Midbrain (tissue), 1 donor: ENCODE results near the gene LPIN1.

Experiments used
- DNase-seq: peaks from one replicate; lab custom pipeline; 2025; lab: John Stamatoyannopoulos, UW

LPIN1 gene

DNA sequence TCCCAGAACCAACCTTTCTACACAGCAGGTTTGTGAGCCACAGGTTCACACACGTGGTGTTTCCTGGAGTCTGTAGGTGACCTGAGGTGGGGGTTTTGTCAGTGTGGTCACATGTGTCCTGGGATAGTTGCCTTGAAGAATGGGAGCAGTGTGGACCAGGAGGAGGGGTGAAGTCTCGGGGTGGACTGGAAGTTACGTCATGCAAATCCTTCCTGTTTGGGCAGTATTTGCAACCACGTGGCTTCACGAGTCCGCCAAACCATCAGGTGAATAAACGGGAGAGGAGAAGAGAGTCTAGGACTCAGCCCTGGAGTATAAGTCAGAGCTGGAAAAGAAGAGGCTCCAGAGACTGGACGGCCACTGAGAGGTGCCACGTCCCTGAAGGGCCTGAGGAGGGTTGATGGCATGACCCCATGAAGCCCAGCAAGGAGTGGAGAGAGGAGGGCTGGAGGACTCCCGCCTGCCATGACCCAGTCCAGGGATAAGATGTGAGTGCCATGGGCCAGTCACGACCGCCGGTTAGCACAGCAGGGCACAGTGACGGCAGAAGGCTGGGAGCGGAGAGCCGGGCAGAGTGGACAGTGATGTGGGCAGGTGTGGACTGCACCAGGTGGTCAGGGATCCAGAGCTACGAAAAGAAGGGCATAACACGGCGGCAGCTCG lies 16.5 kb downstream of the LPIN1 start:
- DNase-seq: no peak

DNA sequence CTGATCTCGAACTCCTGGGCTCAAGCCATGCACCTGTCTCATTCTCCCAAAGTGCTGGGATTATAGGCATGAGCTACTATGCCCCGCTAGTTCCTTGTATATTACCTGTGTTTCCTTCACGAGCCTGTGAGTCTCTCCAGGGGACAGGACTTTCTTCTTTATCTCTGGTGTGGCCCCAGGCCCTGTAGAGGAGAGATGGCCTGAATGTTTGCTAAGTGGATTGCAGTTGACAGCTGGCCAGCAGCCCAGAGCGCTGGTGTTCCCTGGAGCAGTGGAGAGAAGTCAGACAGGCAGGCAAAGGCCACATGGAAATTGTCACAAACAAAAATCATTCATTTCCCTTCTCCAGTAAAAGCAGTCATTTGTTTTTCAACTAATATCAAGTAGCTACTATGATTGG lies 17.9 kb downstream of the LPIN1 start:
- no peak for DNase-seq

DNA sequence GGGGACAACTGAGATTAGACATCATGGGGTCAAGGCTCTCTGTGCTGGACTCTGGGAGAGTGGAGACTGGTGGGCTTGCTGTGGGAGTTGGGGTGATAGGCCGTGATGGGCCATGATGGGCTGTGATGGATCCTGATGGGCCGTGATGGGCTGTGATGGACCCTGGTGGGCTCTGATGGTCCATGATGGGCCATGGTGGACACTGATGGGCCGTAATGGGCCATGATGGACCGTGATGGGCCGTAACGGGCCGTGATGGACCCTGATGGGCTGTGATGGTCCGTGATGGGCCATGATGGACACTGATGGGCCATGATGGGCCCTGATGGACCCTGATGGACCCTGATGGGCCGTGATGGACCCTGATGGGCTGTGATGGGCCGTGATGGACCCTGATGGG lies 18.5 kb downstream of the LPIN1 start:
- no peak for DNase-seq

DNA sequence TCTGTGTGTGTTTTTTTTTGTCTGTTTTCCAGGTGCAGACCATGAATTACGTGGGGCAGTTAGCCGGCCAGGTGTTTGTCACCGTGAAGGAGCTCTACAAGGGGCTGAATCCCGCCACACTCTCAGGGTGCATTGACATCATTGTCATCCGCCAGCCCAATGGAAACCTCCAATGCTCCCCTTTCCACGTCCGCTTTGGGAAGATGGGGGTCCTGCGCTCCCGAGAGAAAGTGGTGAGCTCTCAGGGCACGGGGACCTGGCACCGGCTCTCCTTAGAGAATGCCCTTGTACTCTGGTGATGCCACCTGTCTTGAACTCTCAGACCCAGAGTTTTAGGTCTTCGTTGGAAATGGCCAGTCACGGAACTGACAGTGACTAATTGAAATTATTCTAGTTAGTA lies 19.1 kb downstream of the LPIN1 start:
- DNase-seq: no peak

DNA sequence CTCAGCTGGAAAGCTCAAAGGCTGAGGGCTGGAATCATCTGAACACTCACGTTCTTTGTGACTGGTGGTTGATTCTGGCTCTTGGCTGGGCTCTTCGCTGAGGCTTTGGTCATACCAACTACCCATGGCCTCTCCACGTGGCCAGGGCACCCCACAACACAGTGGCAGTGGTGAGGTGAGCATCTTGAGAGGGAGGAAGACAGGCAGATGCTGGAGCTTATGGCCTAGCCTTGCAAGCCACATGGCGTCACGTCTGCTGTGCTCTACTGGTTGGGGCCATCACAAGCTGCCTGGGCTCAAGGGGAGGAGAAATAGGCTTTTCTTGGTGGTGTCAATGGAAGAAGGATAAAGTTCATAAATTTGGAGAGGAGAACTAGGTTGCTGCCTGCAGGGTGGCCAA lies 19.6 kb downstream of the LPIN1 start:
- DNase-seq: no peak

DNA sequence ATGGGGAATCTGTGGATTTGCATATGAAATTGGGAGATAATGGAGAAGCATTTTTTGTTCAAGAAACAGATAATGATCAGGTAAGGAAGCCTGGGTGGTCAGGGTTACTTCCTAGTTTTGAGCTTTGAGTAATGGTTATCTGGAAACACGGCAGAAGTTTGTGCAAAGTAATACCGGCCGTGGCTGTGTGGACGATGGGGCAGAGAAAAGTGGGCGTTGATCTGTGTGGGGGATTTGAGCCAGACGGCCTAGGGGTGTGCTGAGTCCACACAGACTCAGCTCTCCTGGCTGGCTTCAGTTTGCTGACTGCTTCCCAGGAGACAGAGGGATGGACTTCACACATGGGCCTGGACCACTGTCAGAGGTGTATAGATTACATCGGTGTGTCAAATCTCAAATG lies 21.3 kb downstream of the LPIN1 start:
- no peak for DNase-seq

DNA sequence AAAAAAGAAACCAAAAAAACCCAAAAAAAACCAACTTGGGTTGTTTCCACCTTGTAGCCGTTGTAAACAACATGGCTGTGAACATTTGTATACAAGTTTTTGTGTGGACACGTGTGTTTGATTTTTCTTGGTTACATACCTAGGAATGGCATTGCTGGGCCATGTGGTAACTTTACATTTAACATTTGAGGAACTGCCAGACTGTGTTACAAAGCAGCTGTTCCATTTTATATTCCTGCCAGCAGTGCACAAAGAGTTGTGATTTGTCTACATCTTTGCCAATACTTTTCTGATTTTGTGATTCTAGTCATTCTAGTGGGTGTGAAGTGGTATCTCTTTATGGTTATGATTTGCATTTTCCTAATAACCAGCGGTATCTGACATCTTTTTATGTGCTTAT lies 22.5 kb downstream of the LPIN1 start:
- no peak for DNase-seq

DNA sequence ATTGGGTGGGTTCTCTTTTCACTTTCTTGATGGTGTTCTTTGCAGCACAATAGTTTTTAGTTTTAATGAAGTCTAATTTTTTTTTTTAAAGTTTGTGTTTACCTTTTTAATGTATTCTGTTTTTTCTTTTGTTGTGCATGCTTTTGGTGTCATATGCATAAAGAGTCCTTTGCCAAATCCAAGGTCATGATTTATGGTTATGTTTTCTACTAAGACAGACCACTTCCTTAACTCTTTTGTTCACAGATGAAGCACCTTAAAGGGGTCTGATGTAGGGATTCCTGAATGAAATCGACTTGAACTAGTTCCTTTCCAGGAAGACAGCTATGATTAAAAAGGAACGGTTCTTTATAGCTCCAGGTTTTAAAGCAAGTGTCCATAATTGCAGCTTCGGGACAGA lies 23.1 kb downstream of the LPIN1 start:
- DNase-seq: no peak

DNA sequence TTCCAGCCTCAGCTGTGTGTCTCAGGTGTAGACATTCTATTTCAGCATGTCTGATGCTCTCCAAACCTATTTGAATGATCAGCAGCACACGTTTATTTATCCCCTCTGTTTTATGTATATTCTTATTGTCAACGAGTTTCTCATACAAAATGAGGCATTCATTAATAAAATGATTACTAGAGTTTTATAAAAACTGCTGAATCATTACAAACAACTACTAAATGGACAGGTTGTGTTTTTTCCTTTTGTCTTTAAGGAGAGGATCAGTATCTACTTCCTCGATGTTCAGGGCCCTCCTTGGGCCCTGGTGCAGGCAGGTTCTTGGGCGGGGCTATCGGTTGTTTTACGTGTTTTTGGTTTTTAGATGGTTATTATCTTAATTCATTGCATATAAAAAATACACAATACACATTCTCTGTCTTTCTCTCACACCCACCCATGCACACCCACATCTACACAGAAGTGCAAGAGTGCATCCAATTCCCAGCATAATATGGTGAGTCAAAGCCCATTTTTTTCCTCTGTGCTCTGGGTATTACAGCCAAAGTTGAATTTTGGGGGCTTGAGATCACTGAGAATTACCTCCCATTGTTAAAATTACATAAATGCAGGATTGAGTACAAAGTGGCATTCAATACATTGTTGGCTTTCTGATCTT lies 24.2 kb downstream of the LPIN1 start:
- no peak for DNase-seq

DNA sequence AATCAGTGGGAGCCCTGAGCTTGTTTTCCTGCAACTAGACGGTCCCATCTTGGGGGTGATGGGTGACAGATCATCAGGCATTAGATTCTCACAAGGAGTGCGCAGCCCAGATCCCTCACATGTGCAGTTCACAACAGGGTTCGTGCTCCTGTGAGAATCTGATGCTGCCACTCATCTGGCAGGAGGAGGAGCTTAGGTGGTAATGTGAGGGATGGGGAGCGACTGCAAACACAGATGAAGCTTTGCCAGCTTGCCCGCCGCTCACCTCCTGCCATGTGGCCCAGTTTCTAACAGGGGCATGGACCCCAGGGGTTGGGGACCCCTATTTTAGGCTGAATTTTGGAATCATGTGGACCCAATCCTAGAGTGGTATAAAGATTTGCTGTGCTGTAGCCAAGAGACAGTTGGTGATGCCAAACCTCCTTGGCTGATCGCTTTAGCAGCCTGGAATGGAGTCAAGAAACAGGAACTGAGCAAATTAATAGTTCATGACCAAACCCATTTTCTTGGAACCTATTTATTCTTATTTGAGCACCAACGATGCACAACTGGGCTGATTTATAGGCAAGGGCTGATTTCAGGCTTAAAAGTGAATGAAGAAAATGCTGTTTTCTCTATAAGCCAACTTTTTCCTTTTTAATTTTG lies 25.7 kb downstream of the LPIN1 start:
- DNase-seq: peak; percentile 8

DNA sequence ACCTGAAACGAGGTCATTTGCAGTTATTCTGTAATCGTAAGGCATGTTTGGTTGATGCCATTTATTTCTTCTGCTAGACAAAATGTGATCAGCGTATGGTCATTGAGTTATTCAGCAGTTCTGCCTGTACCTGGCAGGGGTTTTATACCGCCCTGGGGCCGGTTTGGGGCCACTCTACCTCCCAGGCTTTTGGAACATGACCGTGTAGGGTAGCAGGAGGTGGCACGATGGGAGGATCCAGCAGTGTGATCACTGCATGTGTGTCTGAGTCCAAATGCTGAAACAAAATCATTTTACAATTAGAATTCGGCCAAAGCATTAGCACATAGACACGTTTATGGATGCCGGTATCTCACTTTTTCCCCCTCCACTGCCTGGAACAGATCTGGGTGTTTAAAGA lies 26.7 kb downstream of the LPIN1 start:
- DNase-seq: no peak

DNA sequence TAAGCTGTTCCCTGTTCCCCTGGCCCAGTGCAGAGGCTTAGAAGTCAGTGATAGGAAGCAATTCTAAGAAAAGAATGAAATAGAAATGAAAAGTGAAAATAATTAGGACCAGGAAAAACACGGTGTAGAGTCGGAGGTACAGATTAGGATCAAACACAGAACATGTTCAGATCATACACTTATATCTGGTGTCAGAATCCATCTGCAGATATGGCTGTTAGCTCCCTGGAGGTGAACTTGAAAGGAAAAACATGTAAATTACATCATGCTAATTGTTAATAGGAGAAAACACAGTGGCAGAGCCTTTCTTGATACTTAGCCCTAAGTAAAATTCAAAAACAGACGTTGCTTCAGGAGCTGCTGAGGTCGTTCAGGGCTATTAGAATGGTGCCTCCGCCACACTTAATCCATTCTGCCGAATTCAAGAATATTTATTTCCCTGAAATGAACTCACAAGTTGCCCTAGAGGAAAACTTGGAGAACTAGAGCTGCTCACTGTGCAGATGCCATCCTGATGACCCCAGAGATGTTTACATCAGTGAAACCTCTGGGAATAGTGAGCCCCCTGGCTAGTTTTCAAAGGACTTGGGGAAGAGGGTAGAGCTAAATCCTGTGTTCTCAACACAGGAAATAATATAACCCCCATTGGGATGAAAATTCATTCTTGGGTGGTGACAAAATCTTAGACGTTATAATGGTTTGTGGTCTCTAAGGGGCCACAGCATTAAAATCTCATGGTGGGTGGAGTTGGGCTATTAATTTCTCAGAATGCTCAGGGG lies 27.5 kb downstream of the LPIN1 start:
- DNase-seq: no peak

DNA sequence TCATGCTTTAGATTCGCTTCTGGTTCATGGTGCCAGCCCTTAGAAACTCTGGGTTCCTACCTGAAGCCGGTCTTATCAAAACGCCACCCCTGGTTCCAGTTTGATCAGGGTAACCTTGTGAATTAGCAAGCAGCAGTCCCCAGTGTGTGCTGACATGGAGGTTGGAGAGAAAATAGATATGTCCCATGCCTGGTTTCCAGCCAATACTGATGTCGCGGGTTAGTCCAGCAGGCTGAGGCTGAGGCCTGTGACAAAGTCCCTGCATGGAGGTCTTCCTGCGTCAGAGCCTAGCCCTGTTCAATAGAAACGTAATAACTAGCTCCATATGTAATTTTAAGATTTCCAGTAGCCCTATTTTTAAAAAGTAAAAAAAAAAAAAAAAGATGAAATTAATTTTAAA lies 28.2 kb downstream of the LPIN1 start:
- DNase-seq: no peak

DNA sequence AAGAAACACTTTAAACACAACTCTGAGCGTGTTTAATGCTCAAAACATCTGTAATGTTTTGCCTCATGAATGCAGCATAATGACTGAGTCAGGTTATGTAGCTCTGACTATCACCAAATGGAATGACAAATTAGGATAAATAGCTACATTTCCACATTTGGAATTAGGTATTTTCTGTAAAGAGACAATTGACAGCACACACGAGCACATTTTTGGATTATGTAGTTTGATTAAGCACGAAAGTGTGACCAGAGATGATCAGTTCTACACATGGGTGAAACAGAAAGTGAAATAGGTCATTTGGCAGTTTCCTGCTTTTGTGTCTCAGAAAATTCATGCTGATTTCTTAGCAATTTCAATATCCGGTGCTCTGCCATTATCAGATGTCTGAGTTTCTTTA lies 29.0 kb downstream of the LPIN1 start:
- DNase-seq: no peak

DNA sequence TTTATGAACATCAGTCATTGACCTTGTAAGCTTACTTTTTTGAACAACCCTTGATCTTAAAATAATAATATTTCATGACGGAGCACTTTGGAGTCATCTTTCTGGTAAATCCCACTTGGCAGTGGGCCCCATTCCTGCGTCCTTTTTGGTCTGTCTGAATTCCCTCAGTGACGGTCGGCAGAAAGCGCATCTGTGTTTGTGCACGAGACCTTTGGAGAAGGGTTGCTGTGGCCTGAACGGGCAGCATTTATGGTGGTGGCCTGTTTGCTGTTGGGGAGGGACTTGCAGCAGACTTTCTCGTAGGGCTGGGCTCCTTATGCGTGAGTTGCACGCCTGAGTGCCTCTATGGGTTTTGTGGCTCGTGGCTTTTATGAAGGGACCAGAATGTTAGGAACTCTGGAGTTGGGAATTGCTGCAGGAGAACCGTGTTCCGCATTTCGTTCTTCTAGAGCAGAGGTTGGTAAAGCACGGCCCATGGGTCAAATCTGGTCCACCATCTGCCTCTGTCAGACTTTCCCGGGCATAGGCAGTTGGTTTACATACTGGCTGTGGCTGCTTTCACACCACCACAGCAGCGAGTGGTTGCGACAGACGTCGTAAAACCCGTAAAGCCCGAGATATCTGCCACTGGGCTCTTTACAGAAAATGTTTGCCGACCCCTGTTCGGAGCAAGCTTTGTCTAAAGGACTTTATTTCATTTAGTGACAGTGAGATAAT lies 30.8 kb downstream of the LPIN1 start:
- DNase-seq: no peak

DNA sequence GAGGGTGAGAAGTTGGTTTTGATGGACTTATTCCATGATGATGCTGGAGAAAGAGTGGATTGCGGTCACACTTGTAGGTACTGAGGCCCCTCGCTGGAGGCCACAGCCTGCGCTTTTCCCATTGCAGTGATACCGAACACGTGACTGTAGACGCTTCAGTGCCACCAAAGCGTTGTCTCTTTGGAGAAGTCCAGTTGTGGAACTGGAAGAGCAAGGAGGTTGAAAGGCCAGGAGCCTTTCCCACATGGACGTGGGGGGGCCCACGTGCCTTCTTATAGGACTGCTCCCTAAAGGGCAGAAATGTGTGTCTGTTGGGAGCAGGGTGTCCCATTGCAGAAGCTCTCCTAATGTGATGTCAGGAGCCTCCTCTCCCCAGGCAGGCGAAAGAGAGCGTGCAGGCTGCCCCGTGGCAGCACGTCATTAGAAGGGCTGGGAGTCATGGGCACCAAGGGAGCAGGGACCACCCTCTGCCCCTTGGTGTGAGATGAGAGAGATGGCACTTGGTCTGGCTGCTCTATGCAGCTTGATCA lies 31.5 kb downstream of the LPIN1 start:
- DNase-seq: no peak

DNA sequence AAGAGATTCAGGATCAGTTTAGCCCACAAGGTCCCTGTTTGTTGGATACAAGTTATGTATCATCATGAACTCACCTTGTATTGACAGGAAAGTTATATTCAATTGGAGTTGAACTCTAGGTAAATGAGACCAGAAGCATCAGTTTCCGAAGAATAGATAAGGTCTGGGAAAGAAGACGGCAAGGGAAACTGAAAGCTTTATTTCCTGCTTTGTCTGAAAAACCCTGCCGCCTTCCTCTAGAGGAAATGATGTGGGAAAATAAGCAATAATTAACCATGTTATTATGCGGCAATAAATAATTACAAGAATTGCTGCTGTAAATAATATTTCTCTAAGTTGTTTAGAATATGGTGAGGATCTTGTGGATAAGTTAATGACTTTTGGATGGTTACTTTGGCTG lies 32.0 kb downstream of the LPIN1 start:
- DNase-seq: no peak

DNA sequence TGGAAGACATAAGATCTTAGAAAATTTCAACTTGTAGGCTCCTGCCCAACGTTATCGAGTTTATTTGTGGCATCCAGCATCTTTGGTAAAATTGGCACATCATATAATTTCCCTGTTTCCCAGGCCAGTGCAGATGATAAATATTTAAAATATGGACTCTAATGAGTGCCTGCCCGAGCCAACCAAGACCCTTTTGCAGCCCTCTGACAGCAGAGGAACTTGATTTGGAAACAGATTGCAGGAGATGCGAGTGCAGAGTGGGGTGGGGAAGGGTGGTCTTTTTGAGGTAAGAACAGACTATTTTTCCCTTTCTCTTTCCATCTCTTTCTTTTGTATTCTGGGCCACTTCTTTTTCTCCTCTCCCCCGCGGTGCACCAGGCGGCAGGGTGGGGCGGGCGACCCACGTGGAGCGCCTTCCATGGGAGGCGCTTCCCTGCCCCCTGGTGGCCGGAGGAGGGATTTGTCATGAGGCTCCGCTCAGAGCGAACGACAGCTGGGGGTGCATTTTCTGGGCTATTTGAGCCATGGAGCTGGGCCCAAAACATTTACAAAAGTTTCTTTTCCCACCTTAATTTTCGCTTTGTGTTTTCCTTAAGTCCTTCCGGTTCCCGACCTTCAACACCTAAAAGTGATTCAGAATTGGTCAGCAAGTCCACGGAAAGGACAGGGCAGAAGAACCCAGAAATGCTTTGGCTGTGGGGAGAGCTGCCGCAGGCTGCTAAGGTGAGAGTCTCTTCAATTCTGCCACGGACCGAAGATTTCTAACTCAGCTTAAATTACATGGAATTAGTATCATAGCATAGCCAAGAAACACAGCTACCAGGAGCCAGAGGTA lies 32.7 kb downstream of the LPIN1 start:
- peak; percentile 86 for DNase-seq

DNA sequence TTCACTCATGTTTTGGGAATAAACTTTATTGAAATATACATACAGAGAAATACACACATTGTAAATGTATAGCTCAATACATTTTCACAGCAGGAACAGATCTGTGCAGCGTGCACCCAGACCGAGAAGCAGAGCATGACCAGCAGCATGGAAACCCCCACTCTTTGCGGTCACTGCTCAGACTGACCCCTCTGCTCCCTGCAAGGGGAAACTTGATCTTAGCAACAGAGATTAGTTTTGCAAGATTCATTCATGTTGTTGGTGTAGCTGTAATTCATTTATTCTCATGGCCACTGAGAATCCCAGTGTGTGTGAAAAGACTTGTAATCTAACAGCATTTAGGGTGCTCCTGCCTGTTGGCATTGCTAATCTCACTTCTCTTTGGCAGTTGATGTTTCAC lies 35.2 kb downstream of the LPIN1 start:
- DNase-seq: no peak

DNA sequence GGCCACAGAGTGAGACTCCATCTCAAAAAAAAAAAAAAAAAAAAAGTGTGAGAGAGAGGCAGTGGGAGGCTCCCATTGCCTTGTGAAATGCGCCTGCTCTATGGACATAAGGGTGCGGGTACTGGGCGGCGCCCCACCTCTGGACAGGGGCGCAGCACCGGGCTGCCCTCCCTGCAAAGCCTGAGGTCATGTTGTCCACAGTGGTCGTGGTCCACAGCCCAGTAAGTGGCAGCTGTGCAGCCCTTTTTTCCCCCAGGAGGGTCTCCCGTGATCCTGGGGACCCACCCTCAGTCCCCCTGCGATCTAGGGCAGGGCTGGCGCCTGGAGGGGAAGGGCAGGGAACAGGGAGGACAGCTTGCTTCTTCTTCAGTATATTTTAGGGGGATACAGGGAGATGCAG lies 37.8 kb downstream of the LPIN1 start:
- DNase-seq: no peak
